SK-N-SH treated with all-trans-retinoic acid at 6 μM for 48 hours (cell line): ENCODE data around the gene ZNF423.
"Not testable (repeated sequence)": the region's sequence is repeated elsewhere in the genome, so short reads cannot be mapped to it uniquely, and the experiment has no call there.

Experiments used
- ATAC-seq: fragments of 200-7000 bp; cut with Tn5 transposase; 3 replicates; pipeline ENCODE4 v1.9.1; 2020; ENCODE audit warnings: mild to moderate bottlenecking, moderate library complexity
- ARNTL ChIP-seq: fragments of 450-650 bp; formaldehyde crosslinking; IDR thresholded peaks from 2 replicates; pipeline ENCODE4 v1.5.0; 2020; ENCODE audit warnings: low read depth, mild to moderate bottlenecking, moderate library complexity, borderline replicate concordance
- BACH2 ChIP-seq: fragments of 250-450 bp; sonication (Bioruptor Pico); IDR thresholded peaks from 2 replicates; pipeline ENCODE4 v1.9.0; 2021; ENCODE audit warnings: mild to moderate bottlenecking, borderline replicate concordance
- CSDC2 ChIP-seq: fragments of 250-450 bp; sonication (Bioruptor Pico); IDR thresholded peaks from 2 replicates; pipeline ENCODE4 v1.5.0; 2020; ENCODE audit warnings: mild to moderate bottlenecking, moderate library complexity
- CSRNP3 ChIP-seq: fragments of 250-450 bp; sonication (Bioruptor Pico); IDR thresholded peaks from 2 replicates; pipeline ENCODE4 v1.5.1; 2021; ENCODE audit warnings: mild to moderate bottlenecking, moderate library complexity
- ESRRG ChIP-seq: fragments of 250-450 bp; sonication (Bioruptor Pico); IDR thresholded peaks from 2 replicates; pipeline ENCODE4 v1.6.1; 2021; ENCODE audit warnings: mild to moderate bottlenecking
- GLIS3 ChIP-seq: fragments of 250-450 bp; sonication (Bioruptor Pico); IDR thresholded peaks from 2 replicates; pipeline ENCODE4 v1.5.0; 2020; ENCODE audit warnings: mild to moderate bottlenecking, moderate library complexity
- OSR1 ChIP-seq: fragments of 250-450 bp; sonication (Bioruptor Pico); IDR thresholded peaks from 2 replicates; pipeline ENCODE4 v1.8.0; 2022; ENCODE audit warnings: moderate library complexity, mild to moderate bottlenecking, inconsistent platforms
- POU6F1 ChIP-seq: fragments of 250-450 bp; sonication (Bioruptor Pico); IDR thresholded peaks from 2 replicates; pipeline ENCODE4 v1.8.0; 2021; ENCODE audit warnings: low read depth, mild to moderate bottlenecking, moderate library complexity, borderline replicate concordance
- PPARA ChIP-seq: fragments of 250-450 bp; sonication (Bioruptor Pico); IDR thresholded peaks from 2 replicates; pipeline ENCODE4 v1.5.0; 2020; ENCODE audit warnings: mild to moderate bottlenecking, borderline replicate concordance
- RARB ChIP-seq: fragments of 250-450 bp; sonication (Bioruptor Pico); IDR thresholded peaks from 2 replicates; pipeline ENCODE4 v1.8.0; 2021; ENCODE audit warnings: mild to moderate bottlenecking, moderate library complexity
- SNAI2 ChIP-seq: fragments of 250-450 bp; sonication (Bioruptor Pico); IDR thresholded peaks from 2 replicates; pipeline ENCODE4 v1.5.0; 2020; ENCODE audit warnings: mild to moderate bottlenecking, moderate library complexity
- TCF4 ChIP-seq: fragments of 250-450 bp; sonication (Bioruptor Pico); IDR thresholded peaks from 2 replicates; pipeline ENCODE4 v1.8.0; 2021; ENCODE audit warnings: mild to moderate bottlenecking, moderate library complexity, borderline replicate concordance
- ZFP30 ChIP-seq: fragments of 450-650 bp; formaldehyde crosslinking; IDR thresholded peaks from 2 replicates; pipeline ENCODE4 v1.5.0; 2022; ENCODE audit warnings: mild to moderate bottlenecking, moderate library complexity
- ZNF565 ChIP-seq: fragments of 450-650 bp; formaldehyde crosslinking; conservative IDR thresholded peaks from 2 replicates; pipeline ENCODE4 v1.5.0; 2020; ENCODE audit warnings: low read depth, mild to moderate bottlenecking, moderate library complexity
- ZNF70 ChIP-seq: fragments of 450-650 bp; formaldehyde crosslinking; IDR thresholded peaks from 2 replicates; pipeline ENCODE4 v1.5.0; 2020; ENCODE audit warnings: mild to moderate bottlenecking, moderate library complexity
- ZNF8 ChIP-seq: fragments of 450-650 bp; formaldehyde crosslinking; IDR thresholded peaks from 2 replicates; pipeline ENCODE4 v1.5.0; 2020; ENCODE audit warnings: mild to moderate bottlenecking, moderate library complexity
- TF ChIP-seq, protein P1 (sequence below): fragments of 250-450 bp; sonication (Bioruptor Pico); IDR thresholded peaks from 2 replicates; pipeline ENCODE4 v1.5.0; 2020; ENCODE audit warnings: mild to moderate bottlenecking, moderate library complexity
- TF ChIP-seq, protein P2 (sequence below): fragments of 250-450 bp; sonication (Bioruptor Pico); IDR thresholded peaks from 2 replicates; pipeline ENCODE4 v1.5.1; 2020; ENCODE audit warnings: low read depth, mild to moderate bottlenecking, moderate library complexity
- TF ChIP-seq, protein P3 (sequence below): fragments of 250-450 bp; sonication (Bioruptor Pico); IDR thresholded peaks from 2 replicates; pipeline ENCODE4 v1.8.0; 2020; ENCODE audit warnings: mild to moderate bottlenecking, moderate library complexity, borderline replicate concordance

ZNF423 gene

GRCh38 chr16:49681217-49681883 lies 174.6 kb downstream of the ZNF423 start (continued):
- TF ChIP-seq CSRNP3 (CRISPR knock-in tag) = no peak
- TF ChIP-seq ZNF8 (CRISPR knock-in tag) = no peak
- TF ChIP-seq, all 23 proteins: peak for 0

DNA sequence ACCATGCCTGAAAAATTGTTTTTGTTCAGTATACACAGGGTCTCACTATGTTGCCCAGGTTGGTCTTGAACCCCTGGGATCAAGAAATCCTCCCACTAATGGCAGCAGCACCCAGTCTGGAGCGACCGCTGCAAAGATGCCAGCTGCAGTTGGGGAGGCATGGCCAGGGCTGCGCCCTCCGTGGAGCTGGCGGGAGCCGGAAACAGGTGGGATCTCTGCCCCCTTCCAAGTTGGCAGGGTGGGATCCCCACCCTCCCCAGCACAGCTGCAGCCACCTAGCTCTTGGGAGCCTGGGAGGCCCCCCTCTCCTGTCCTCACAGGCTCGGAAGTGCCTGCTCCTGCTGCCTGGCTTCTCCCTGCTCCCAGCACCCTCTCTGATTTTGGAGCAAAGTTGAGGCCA lies 176.8 kb downstream of the ZNF423 start:
- TF ChIP-seq SNAI2 (CRISPR knock-in tag) (no peak), ZNF70 (CRISPR knock-in tag) (no peak), POU6F1 (CRISPR knock-in tag) (no peak), PPARA (CRISPR knock-in tag) (no peak), BACH2 (CRISPR knock-in tag) (no peak), CSDC2 (CRISPR knock-in tag) (no peak), ZFP30 (CRISPR knock-in tag) (no peak), RARB (no peak), CSRNP3 (CRISPR knock-in tag) (no peak), ZNF8 (CRISPR knock-in tag) (no peak), TCF4 (CRISPR knock-in tag) (no peak), GLIS3 (CRISPR knock-in tag) (no peak), ESRRG (CRISPR knock-in tag) (no peak), ZNF565 (CRISPR knock-in tag) (no peak), OSR1 (no peak), ARNTL (CRISPR knock-in tag) (no peak)
- TF ChIP-seq, protein P1, sequence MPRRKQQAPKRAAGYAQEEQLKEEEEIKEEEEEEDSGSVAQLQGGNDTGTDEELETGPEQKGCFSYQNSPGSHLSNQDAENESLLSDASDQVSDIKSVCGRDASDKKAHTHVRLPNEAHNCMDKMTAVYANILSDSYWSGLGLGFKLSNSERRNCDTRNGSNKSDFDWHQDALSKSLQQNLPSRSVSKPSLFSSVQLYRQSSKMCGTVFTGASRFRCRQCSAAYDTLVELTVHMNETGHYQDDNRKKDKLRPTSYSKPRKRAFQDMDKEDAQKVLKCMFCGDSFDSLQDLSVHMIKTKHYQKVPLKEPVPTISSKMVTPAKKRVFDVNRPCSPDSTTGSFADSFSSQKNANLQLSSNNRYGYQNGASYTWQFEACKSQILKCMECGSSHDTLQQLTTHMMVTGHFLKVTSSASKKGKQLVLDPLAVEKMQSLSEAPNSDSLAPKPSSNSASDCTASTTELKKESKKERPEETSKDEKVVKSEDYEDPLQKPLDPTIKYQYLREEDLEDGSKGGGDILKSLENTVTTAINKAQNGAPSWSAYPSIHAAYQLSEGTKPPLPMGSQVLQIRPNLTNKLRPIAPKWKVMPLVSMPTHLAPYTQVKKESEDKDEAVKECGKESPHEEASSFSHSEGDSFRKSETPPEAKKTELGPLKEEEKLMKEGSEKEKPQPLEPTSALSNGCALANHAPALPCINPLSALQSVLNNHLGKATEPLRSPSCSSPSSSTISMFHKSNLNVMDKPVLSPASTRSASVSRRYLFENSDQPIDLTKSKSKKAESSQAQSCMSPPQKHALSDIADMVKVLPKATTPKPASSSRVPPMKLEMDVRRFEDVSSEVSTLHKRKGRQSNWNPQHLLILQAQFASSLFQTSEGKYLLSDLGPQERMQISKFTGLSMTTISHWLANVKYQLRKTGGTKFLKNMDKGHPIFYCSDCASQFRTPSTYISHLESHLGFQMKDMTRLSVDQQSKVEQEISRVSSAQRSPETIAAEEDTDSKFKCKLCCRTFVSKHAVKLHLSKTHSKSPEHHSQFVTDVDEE = no peak
- TF ChIP-seq, protein P2, sequence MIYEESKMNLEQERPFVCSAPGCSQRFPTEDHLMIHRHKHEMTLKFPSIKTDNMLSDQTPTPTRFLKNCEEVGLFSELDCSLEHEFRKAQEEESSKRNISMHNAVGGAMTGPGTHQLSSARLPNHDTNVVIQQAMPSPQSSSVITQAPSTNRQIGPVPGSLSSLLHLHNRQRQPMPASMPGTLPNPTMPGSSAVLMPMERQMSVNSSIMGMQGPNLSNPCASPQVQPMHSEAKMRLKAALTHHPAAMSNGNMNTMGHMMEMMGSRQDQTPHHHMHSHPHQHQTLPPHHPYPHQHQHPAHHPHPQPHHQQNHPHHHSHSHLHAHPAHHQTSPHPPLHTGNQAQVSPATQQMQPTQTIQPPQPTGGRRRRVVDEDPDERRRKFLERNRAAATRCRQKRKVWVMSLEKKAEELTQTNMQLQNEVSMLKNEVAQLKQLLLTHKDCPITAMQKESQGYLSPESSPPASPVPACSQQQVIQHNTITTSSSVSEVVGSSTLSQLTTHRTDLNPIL = no peak
- TF ChIP-seq, protein P3, sequence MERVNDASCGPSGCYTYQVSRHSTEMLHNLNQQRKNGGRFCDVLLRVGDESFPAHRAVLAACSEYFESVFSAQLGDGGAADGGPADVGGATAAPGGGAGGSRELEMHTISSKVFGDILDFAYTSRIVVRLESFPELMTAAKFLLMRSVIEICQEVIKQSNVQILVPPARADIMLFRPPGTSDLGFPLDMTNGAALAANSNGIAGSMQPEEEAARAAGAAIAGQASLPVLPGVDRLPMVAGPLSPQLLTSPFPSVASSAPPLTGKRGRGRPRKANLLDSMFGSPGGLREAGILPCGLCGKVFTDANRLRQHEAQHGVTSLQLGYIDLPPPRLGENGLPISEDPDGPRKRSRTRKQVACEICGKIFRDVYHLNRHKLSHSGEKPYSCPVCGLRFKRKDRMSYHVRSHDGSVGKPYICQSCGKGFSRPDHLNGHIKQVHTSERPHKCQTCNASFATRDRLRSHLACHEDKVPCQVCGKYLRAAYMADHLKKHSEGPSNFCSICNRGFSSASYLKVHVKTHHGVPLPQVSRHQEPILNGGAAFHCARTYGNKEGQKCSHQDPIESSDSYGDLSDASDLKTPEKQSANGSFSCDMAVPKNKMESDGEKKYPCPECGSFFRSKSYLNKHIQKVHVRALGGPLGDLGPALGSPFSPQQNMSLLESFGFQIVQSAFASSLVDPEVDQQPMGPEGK (CRISPR knock-in tag) = no peak

GRCh38 chr16:49677661-49678060 lies 178.3 kb downstream of the ZNF423 start:
- ATAC-seq = not testable (repeated sequence)

More for the DNA sequence above, 176.8 kb downstream of the ZNF423 start:
- no peak for ATAC-seq
